Fibroblast of pulmonary artery (primary cell): ENCODE data around the gene SYCP3.
"Not testable (repeated sequence)": the region's sequence is repeated elsewhere in the genome, so short reads cannot be mapped to it uniquely, and the experiment has no call there.

Source experiments
- DNase-seq: peaks from one replicate; pipeline ENCODE4 v3.0.0-alpha.2; 2010; ENCODE audit warnings: low read depth
- H3K4me3 ChIP-seq: replicated peaks from 2 replicates; pipeline ENCODE4 v1.5.1; 2011; ENCODE audit warnings: low read depth, mild to moderate bottlenecking, control low read depth, low read length, moderate library complexity
- CTCF ChIP-seq: IDR thresholded peaks from 2 replicates; pipeline ENCODE4 v1.5.1; 2011; ENCODE audit warnings: mild to moderate bottlenecking, control low read depth, low read length, inconsistent platforms; ENCODE audit errors: missing control alignments

SYCP3 gene

DNA sequence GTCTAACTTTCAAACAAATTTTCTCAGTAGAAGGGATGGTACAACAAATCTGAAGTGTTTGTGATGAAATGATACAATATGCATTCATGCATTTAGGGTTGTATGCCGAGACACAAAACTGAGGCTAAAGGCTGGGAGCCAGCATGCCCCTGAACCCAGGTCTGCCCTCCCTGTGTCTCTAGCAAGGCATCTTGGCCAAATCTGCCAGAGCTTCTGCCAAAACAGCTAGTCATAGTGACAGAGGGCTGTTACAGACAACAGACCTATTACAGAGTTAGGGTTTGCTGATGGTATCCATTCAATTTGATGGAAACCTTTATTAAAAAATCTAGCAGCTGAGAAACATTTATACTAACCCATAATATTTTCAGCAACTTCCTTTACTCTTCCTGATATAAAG lies 53.1 kb downstream of the SYCP3 start:
- no peak for TF ChIP-seq CTCF
- no peak for DNase-seq
- no peak overlapping the region for H3K4me3 ChIP-seq

- DNase-seq, result no peak
- no peak for TF ChIP-seq CTCF
- H3K4me3 ChIP-seq, result no peak overlapping the region
Observed at GRCh38 chr12:101685092-101685491, 54.2 kb downstream of the SYCP3 start.

GRCh38 chr12:101681627-101682026 lies 57.6 kb downstream of the SYCP3 start:
- not testable (repeated sequence) for H3K4me3 ChIP-seq, DNase-seq

- no peak for DNase-seq
- H3K4me3 ChIP-seq, result no peak overlapping the region
- no peak for TF ChIP-seq CTCF
Observed at GRCh38 chr12:101680647-101681046, 58.6 kb downstream of the SYCP3 start.

DNA sequence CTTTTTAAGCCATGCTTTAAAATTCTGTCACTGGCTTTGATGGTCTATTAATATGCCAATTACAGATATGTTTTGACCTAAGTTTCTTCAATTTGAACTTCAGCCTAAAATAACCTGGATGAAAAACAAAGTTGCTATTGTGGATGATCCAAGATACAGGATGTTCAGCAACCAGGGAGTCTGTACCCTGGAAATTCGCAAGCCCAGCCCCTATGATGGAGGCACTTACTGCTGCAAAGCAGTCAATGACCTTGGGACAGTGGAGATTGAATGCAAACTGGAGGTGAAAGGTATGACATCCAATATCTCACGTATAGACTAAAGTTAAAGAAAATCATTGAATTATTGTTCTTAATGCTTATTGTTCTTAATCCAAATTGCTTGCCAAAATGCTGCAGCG lies 59.0 kb downstream of the SYCP3 start:
- no peak for TF ChIP-seq CTCF
- no peak for DNase-seq
- H3K4me3 ChIP-seq, result no peak overlapping the region
